Breast epithelium (tissue), 4 donors: ENCODE measurements around the gene OR4K2. TPM values are rescaled to one million over a fixed set of nuclear protein-coding genes. Genes with fewer than 3 reads are reported as not detected.
"Not testable (repeated sequence)": the region's sequence is repeated elsewhere in the genome, so short reads cannot be mapped to it uniquely, and the experiment has no call there.

Experiments
- DNase-seq, 2 donors: peaks; one replicate each; pipeline ENCODE4 v3.0.0-alpha.2; 2019; ENCODE audit warnings: low spot score in 2 of 2
- H3K27ac ChIP-seq, 2 donors: fragments of 200-600 bp; sonication (generic) in 1 of 2; one replicate each; pipeline ENCODE4 v1.5.1; 2016 to 2019; ENCODE audit warnings: mild to moderate bottlenecking in 1 of 2
- H3K27me3 ChIP-seq, 2 donors: fragments of 200-600 bp; sonication (generic) in 1 of 2; one replicate each; pipeline versions ENCODE4 v1.5.1 to v1.6.0; 2017 to 2019; ENCODE audit warnings: control low read depth in 1 of 2, mild to moderate bottlenecking in 1 of 2
- H3K36me3 ChIP-seq: fragments of 200-600 bp; one replicate; pipeline ENCODE4 v1.5.1; 2019
- H3K4me1 ChIP-seq, 2 donors: fragments of 200-600 bp; sonication (generic); one replicate each; pipeline ENCODE4 v1.5.1; 2016 to 2019; ENCODE audit warnings: control low read depth in 1 of 2
- H3K4me3 ChIP-seq, 3 donors: fragments of 200-600 bp; sonication (generic); 1 replicate in 2 of 3; 2 replicates in 1 of 3; pipeline ENCODE4 v1.5.1; 2016 to 2019; ENCODE audit warnings: mild to moderate bottlenecking in 3 of 3, moderate library complexity in 2 of 3
- H3K9me3 ChIP-seq, 2 donors: fragments of 200-600 bp; sonication (generic) in 1 of 2; one replicate each; pipeline ENCODE4 v1.5.1; 2016 to 2019; ENCODE audit warnings: control low read depth in 1 of 2
- POLR2A ChIP-seq: fragments of 450-650 bp; IDR thresholded peaks from one replicate; pipeline ENCODE4 v1.6.1; 2016; ENCODE audit warnings: antibody characterized with exemption, mild to moderate bottlenecking, moderate library complexity
- POLR2AphosphoS5 ChIP-seq, 3 donors: sonication (generic); formaldehyde crosslinking; IDR thresholded peaks; one replicate each; pipeline ENCODE4 v1.6.1; 2017; ENCODE audit warnings: antibody characterized with exemption in 3 of 3
- intact Hi-C: fragments of 100-400 bp; cut with DNase I; formaldehyde crosslinking; loops from one replicate; pipeline ENCODE4 v1.15.1; 2023; ENCODE audit warnings: low total_unique reads
- total RNA-seq, 3 donors: library from RNA; depleted of rRNA; stranded (reverse); fragments of >200 nt; gene quantifications; one replicate each; pipeline ENCODE4 v1.1.0, GENCODE V29; 2016
- TF ChIP-seq, protein P1 (sequence below), 3 donors: fragments of 450-650 bp; IDR thresholded peaks; one replicate each; pipeline ENCODE4 v1.5.1; 2016 to 2017; ENCODE audit warnings: antibody characterized with exemption in 3 of 3, mild to moderate bottlenecking in 3 of 3, moderate library complexity in 3 of 3

The OR4K2 gene, protein sequence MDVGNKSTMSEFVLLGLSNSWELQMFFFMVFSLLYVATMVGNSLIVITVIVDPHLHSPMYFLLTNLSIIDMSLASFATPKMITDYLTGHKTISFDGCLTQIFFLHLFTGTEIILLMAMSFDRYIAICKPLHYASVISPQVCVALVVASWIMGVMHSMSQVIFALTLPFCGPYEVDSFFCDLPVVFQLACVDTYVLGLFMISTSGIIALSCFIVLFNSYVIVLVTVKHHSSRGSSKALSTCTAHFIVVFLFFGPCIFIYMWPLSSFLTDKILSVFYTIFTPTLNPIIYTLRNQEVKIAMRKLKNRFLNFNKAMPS
- total RNA-seq, result not detected

DNA sequence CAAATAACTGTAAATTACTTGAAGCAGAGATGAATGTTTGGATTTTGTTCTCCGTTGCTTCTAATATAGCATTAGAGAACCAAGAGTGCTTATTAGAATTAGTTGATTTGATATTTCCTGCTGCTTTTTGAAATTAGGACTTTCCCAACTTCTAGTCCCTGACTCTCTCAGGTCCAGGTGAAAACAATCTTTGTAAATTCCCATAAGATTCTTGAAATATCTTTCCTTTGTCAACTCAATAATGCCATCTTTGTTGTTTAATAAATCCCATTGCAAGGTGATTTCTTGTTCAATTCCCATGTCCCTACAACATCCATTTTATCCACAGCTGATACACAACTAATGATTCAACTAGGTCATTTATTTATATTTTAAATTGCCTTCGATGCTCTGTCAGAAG, at the start of gene OR4K2:
TSS of gene OR4K2 (plus strand) at position 301 of the 400 bp plus-strand sequence. CDS start 1,126 bp downstream, outside the sequence.
- Histone ChIP-seq H3K4me1 (no peaks in the 10 kb centered on the region), H3K27me3 (no peaks in the 10 kb centered on the region), H3K9me3 (no peaks in the 10 kb centered on the region), H3K4me3 (no peak within 1 kb of the TSS), H3K27ac (no peak within 1 kb of the TSS), H3K36me3 (no peaks in the 10 kb centered on the region)
- no peak for DNase-seq
- TF ChIP-seq, protein P1, sequence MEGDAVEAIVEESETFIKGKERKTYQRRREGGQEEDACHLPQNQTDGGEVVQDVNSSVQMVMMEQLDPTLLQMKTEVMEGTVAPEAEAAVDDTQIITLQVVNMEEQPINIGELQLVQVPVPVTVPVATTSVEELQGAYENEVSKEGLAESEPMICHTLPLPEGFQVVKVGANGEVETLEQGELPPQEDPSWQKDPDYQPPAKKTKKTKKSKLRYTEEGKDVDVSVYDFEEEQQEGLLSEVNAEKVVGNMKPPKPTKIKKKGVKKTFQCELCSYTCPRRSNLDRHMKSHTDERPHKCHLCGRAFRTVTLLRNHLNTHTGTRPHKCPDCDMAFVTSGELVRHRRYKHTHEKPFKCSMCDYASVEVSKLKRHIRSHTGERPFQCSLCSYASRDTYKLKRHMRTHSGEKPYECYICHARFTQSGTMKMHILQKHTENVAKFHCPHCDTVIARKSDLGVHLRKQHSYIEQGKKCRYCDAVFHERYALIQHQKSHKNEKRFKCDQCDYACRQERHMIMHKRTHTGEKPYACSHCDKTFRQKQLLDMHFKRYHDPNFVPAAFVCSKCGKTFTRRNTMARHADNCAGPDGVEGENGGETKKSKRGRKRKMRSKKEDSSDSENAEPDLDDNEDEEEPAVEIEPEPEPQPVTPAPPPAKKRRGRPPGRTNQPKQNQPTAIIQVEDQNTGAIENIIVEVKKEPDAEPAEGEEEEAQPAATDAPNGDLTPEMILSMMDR (IDR thresholded peaks at IDR 0.05), result no peak
- TF ChIP-seq POLR2AphosphoS5 (IDR thresholded peaks at IDR 0.05), result no peak
- TF ChIP-seq POLR2A, result no peak
- intact Hi-C loops, result no loop called here

DNA sequence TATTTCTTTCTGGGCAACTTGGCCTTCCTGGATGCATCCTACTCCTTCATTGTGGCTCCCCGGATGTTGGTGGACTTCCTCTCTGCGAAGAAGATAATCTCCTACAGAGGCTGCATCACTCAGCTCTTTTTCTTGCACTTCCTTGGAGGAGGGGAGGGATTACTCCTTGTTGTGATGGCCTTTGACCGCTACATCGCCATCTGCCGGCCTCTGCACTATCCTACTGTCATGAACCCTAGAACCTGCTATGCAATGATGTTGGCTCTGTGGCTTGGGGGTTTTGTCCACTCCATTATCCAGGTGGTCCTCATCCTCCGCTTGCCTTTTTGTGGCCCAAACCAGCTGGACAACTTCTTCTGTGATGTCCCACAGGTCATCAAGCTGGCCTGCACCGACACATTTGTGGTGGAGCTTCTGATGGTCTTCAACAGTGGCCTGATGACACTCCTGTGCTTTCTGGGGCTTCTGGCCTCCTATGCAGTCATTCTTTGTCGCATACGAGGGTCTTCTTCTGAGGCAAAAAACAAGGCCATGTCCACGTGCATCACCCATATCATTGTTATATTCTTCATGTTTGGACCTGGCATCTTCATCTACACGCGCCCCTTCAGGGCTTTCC, 47.2 kb upstream of the OR4K2 start:
- H3K27ac ChIP-seq, H3K36me3 ChIP-seq, DNase-seq, H3K27me3 ChIP-seq, H3K4me1 ChIP-seq, H3K9me3 ChIP-seq, H3K4me3 ChIP-seq, intact Hi-C loops: not testable (repeated sequence)

DNA sequence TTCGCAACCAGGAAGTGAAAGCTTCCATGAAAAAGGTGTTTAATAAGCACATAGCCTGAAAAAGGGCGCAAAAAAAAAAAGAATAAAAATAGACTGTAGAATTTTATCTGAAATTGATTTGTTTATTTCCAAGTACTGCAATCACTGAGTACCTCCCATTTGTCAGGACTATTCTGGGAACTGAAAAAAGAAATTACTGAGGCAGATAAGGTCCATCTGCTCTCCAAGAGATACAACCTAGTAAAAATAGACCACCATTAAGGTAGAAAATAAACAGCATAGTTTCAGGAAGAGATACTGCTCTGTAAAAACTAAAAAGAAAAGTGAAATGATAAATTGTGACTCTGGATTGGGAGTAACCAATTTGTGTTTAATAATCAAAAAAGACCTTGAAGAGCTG, 46.6 kb upstream of the OR4K2 start:
- Histone ChIP-seq H3K27ac (no peak overlapping the region), H3K36me3 (no peaks in the 10 kb centered on the region), H3K27me3 (no peaks in the 10 kb centered on the region), H3K4me1 (no peaks in the 10 kb centered on the region), H3K4me3 (no peak overlapping the region), H3K9me3 (peaks cover 0 to 6% of the 10 kb centered on the region in 2 donors)
- DNase-seq, result no peak
- intact Hi-C loops, result no loop called here
- TF ChIP-seq, protein P1 (IDR thresholded peaks at IDR 0.05), result no peak
- TF ChIP-seq POLR2A (no peak), POLR2AphosphoS5 (IDR thresholded peaks at IDR 0.05) (no peak)

DNA sequence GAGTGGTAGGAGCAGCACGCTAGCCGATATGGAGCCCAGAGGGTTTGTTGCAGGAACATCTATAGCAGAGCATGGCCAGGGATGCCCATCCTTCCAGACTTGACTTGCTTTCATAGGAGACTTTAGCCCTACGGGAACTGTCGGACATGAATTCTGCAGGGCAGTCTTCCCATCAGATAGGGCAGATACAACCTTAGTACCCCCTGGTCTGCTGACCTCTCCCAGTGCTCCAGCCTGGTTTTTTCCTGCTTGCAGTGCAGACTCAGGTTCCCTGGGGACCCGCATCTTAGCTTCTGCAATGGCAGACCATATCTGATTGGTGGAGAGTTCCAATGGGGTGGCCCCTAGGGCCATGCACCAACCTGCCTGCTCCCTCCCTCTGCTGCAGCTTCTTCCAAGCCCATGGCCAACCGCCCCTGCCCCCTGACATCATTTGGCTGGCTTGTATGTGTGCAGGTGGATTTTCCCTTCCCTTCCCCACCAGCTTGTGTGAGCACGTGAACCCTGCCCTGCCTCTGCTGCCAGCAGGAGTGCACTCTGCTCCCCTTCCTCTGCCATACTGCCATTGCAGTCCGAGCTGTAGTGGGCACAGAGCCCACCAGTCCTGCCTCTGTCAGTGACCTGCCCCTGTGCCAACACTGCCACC, 40.6 kb upstream of the OR4K2 start:
- H3K36me3 ChIP-seq, H3K27ac ChIP-seq, H3K4me3 ChIP-seq, H3K27me3 ChIP-seq, DNase-seq, intact Hi-C loops, H3K4me1 ChIP-seq: not testable (repeated sequence)
- H3K9me3 ChIP-seq, result peaks cover 3 to 30% of the 10 kb centered on the region in 2 donors

DNA sequence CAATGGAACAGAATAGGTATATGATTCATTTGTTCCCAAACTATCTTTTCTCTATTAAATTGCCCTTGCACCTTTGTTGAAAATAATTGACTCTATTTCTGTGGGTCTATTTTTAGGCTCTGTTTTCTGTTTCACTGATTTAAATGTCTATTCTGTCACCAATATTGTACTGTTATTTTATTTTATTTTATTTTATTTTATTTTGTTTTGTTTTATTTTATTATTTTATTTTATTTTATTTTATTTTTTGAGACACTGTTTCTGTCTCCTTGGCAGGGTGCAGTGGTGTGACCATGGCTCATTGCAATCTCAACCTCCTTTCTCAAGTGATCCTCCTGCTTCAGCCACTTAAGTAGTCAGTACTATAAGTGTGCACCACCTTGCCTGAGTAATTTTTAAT, 36.5 kb upstream of the OR4K2 start:
- Histone ChIP-seq H3K4me3 (no peak overlapping the region), H3K27me3 (no peaks in the 10 kb centered on the region), H3K27ac (no peak overlapping the region), H3K36me3 (no peaks in the 10 kb centered on the region), H3K9me3 (peaks cover 3 to 30% of the 10 kb centered on the region in 2 donors), H3K4me1 (no peaks in the 10 kb centered on the region)
- TF ChIP-seq, protein P1 (IDR thresholded peaks at IDR 0.05), result no peak
- no peak for TF ChIP-seq POLR2AphosphoS5 (IDR thresholded peaks at IDR 0.05)
- no peak for DNase-seq
- intact Hi-C loops, result no loop called here

DNA sequence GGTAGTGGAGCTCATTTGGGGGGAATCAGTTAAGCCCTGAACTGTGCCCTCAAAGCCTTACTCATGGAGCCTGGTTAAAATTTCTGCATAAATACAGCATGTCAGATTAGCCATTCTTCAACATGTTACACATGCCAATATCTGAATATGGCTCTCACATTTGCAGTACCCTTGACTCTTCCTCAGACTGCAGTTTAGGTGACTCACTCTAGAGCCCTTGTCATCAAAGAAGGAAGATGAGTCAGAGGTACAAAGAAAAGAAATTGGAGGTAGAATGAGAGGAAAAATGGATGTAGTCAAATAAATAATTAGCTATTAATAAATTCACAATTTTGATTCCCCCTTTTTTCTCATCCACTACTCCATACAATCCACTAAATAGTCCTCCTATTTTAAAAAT, 23.6 kb upstream of the OR4K2 start:
- Histone ChIP-seq H3K4me1 (no peaks in the 10 kb centered on the region), H3K9me3 (peaks cover 0 to 4% of the 10 kb centered on the region in 2 donors), H3K27ac (no peak overlapping the region), H3K27me3 (no peaks in the 10 kb centered on the region), H3K4me3 (no peak overlapping the region), H3K36me3 (no peaks in the 10 kb centered on the region)
- TF ChIP-seq POLR2A (no peak), POLR2AphosphoS5 (IDR thresholded peaks at IDR 0.05) (no peak)
- TF ChIP-seq, protein P1 (IDR thresholded peaks at IDR 0.05), result no peak
- intact Hi-C loops, result no loop called here
- DNase-seq, result no peak

DNA sequence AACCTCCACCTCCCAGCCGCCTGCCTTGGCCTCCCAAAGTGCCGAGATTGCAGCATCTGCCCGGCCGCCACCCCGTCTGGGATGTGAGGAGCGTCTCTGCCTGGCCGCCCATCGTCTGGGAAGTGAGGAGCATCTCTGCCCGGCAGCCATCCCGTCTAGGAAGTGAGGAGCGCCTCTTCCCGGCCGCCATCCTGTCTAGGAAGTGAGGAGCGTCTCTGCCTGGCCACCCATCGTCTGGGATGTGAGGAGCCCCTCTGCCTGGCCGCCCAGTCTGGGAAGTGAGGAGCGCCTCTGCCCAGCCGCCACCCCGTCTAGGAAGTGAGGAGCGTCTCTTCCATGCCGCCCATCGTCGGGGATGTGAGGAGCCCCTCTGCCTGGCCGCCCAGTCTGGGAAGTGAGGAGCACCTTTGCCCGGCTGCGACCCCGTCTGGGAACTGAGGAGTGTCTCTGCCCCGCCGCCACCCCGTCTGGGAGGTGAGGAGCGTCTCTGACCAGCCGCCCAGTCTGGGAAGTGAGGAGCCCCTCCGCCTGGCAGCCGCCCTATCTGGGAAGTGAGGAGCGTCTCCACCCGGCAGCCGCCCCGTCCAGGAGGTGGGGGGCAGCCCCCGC, 8.8 kb upstream of the OR4K2 start:
- H3K27me3 ChIP-seq, H3K4me1 ChIP-seq, H3K9me3 ChIP-seq, DNase-seq, H3K36me3 ChIP-seq, H3K4me3 ChIP-seq, intact Hi-C loops, H3K27ac ChIP-seq: not testable (repeated sequence)
